HG02938 (cell line): Measurements from ENCODE around the gene FAP.
A peak's percentile ranks its signal among the peaks of the same experiment; 100 is the strongest.

Experiments
- ATAC-seq: cut with Tn5 transposase; IDR thresholded peaks from one replicate; pipeline ENCODE4 v1.9.1; 2021; ENCODE audit warnings: mild to moderate bottlenecking, moderate library complexity; ENCODE audit not compliant: unreplicated experiment

Gene FAP

GRCh38 chr2:162188451-162188850, 54.8 kb downstream of the FAP start:
- ATAC-seq = no peak

GRCh38 chr2:162185541-162186232, 57.6 kb downstream of the FAP start:
- ATAC-seq = no peak

GRCh38 chr2:162184821-162185450, 58.3 kb downstream of the FAP start:
- ATAC-seq = no peak

- no peak for ATAC-seq
Observed at GRCh38 chr2:162184359-162184758, 58.9 kb downstream of the FAP start.

- ATAC-seq = no peak
Observed at GRCh38 chr2:162182395-162182794, 60.9 kb downstream of the FAP start.

GRCh38 chr2:162177301-162177700, 65.9 kb downstream of the FAP start:
- no peak for ATAC-seq

GRCh38 chr2:162175714-162176113, 67.5 kb downstream of the FAP start:
- no peak for ATAC-seq

GRCh38 chr2:162174746-162175145, 68.5 kb downstream of the FAP start:
- no peak for ATAC-seq

GRCh38 chr2:162172802-162173370, 70.4 kb downstream of the FAP start:
- no peak for ATAC-seq

GRCh38 chr2:162166745-162167144, 76.5 kb downstream of the FAP start:
- ATAC-seq = no peak

- no peak for ATAC-seq
Observed at GRCh38 chr2:162166174-162166573, 77.1 kb downstream of the FAP start.

- ATAC-seq = no peak
Observed at GRCh38 chr2:162164802-162165201, 78.4 kb downstream of the FAP start.

- no peak for ATAC-seq
Observed at GRCh38 chr2:162159446-162159845, 83.8 kb downstream of the FAP start.

- no peak for ATAC-seq
Observed at GRCh38 chr2:162156149-162156548, 87.1 kb downstream of the FAP start.

GRCh38 chr2:162155093-162155492, 88.2 kb downstream of the FAP start:
- ATAC-seq = no peak

- peak; percentile 98 for ATAC-seq
Observed at GRCh38 chr2:162153608-162154224, 89.5 kb downstream of the FAP start.

- no peak for ATAC-seq
Observed at GRCh38 chr2:162152147-162152546, 91.1 kb downstream of the FAP start, which contains the start of gene GCG. Gene GCG (minus strand): TSS chr2:162152247. CDS start chr2:162149178, 3,069 bp downstream.

- no peak for ATAC-seq
Observed at GRCh38 chr2:162149940-162150339, 93.3 kb downstream of the FAP start.

- ATAC-seq = no peak
Observed at GRCh38 chr2:162149466-162149865, 93.8 kb downstream of the FAP start.

GRCh38 chr2:162148956-162149355, 94.3 kb downstream of the FAP start:
- no peak for ATAC-seq

- ATAC-seq = no peak
Observed at GRCh38 chr2:162143969-162144368, 99.3 kb downstream of the FAP start.

- ATAC-seq = no peak
Observed at GRCh38 chr2:162138310-162138709, 104.9 kb downstream of the FAP start.
